Hepatocyte (in vitro differentiated cells): ENCODE measurements around the gene LHFPL3. TPM values are rescaled to one million over a fixed set of nuclear protein-coding genes. Genes with fewer than 3 reads are reported as not detected.

ENCODE experiments used
- DNase-seq: peaks from one replicate; pipeline ENCODE4 v3.0.0-alpha.2; 2016; ENCODE audit warnings: low spot score
- H2AFZ ChIP-seq: fragments of 200-600 bp; sonication (generic); 2 replicates; pipeline ENCODE4 v1.6.0; 2016; ENCODE audit warnings: antibody characterized with exemption, mild to moderate bottlenecking
- H3K27ac ChIP-seq: fragments of 200-600 bp; sonication (generic); 2 replicates; pipeline ENCODE4 v1.5.1; 2016; ENCODE audit warnings: mild to moderate bottlenecking
- H3K27me3 ChIP-seq: fragments of 200-600 bp; sonication (generic); 2 replicates; pipeline ENCODE4 v1.6.1; 2016
- H3K36me3 ChIP-seq: fragments of 200-600 bp; sonication (generic); replicated peaks from 2 replicates; pipeline ENCODE4 v1.5.1; 2016; ENCODE audit warnings: low read depth; ENCODE audit not compliant: insufficient read depth
- H3K4me1 ChIP-seq: fragments of 200-600 bp; sonication (generic); 2 replicates; pipeline ENCODE4 v1.5.1; 2016; ENCODE audit warnings: mild to moderate bottlenecking, moderate library complexity; ENCODE audit not compliant: insufficient read depth
- H3K4me2 ChIP-seq: fragments of 200-600 bp; sonication (generic); 2 replicates; pipeline ENCODE4 v1.6.0; 2016
- H3K4me3 ChIP-seq: fragments of 200-600 bp; sonication (generic); 2 replicates; pipeline ENCODE4 v1.5.1; 2016; ENCODE audit warnings: mild to moderate bottlenecking
- H3K79me2 ChIP-seq: fragments of 200-600 bp; sonication (generic); 2 replicates; pipeline ENCODE4 v1.6.0; 2017; ENCODE audit warnings: mild to moderate bottlenecking
- H3K9me2 ChIP-seq: fragments of 200-600 bp; sonication (generic); replicated peaks from 2 replicates; pipeline ENCODE4 v1.6.0; 2017; ENCODE audit warnings: mild to moderate bottlenecking; ENCODE audit not compliant: insufficient read depth
- H3K9me3 ChIP-seq: fragments of 200-600 bp; sonication (generic); 2 replicates; pipeline ENCODE4 v1.5.1; 2016; ENCODE audit warnings: low read depth, mild to moderate bottlenecking
- H4K20me1 ChIP-seq: fragments of 200-600 bp; sonication (generic); 2 replicates; pipeline ENCODE4 v1.6.0; 2016; ENCODE audit warnings: mild to moderate bottlenecking; ENCODE audit not compliant: insufficient read depth, poor library complexity, severe bottlenecking
- CTCF ChIP-seq: fragments of 200-600 bp; sonication (generic); IDR thresholded peaks from 2 replicates; pipeline ENCODE4 v1.5.1; 2016; ENCODE audit warnings: antibody characterized with exemption, mild to moderate bottlenecking; ENCODE audit not compliant: poor library complexity
- EZH2 ChIP-seq: fragments of 200-600 bp; sonication (generic); IDR thresholded peaks from 2 replicates; pipeline ENCODE4 v1.6.1; 2016; ENCODE audit warnings: antibody characterized with exemption, mild to moderate bottlenecking, borderline replicate concordance
- EZH2phosphoT487 ChIP-seq: fragments of 200-600 bp; sonication (generic); IDR thresholded peaks from one replicate; pipeline ENCODE4 v1.6.1; 2018; ENCODE audit warnings: antibody characterized with exemption, mild to moderate bottlenecking, low read depth, moderate library complexity; ENCODE audit not compliant: unreplicated experiment, severe bottlenecking
- WGBS: methylation state at CpG from one replicate; pipeline ENCODE4 v1.1.6; 2016; ENCODE audit warnings: low lambda C conversion rate; ENCODE audit errors: missing lambda C conversion rate; 5-methylcytosine and 5-hydroxymethylcytosine counted together
- polyA plus RNA-seq: library from polyadenylated mRNA; unstranded; fragments of >200 nt; fragmentation: Nextera tagmentation; extraction: Ambion mirVana; gene quantifications from 2 replicates; pipeline ENCODE4 v1.2.1, GENCODE V29; 2016
- total RNA-seq: library from RNA; depleted of rRNA; stranded (reverse); fragments of >200 nt; gene quantifications from 2 replicates; pipeline ENCODE4 v1.2.3, GENCODE V29; 2014

The LHFPL3 gene
- total and polyA plus RNA-seq, 2 experiments from 2014 or later: not detected

GRCh38 chr7:104839842-104840241, 511.4 kb downstream of the LHFPL3 start:
- Histone ChIP-seq H2AFZ (no peak overlapping the region), H4K20me1 (no peaks in the 10 kb centered on the region), H3K27me3 (peaks cover 9% of the 10 kb centered on the region), H3K27ac (no peak overlapping the region), H3K4me3 (no peak overlapping the region), H3K4me2 (no peak overlapping the region), H3K9me3 (no peaks in the 10 kb centered on the region), H3K79me2 (no peaks in the 10 kb centered on the region), H3K36me3 (no peaks in the 10 kb centered on the region), H3K9me2 (no peaks in the 10 kb centered on the region), H3K4me1 (no peaks in the 10 kb centered on the region)
- no peak for DNase-seq
- TF ChIP-seq EZH2: no peak

GRCh38 chr7:104841798-104842197, 513.4 kb downstream of the LHFPL3 start:
- H2AFZ ChIP-seq: no peak overlapping the region
- no peak overlapping the region for H3K4me2 ChIP-seq
- peaks cover 22% of the 10 kb centered on the region for H3K27me3 ChIP-seq
- DNase-seq: no peak
- WGBS: 36% methylated on average over 1 of the region's 1 CpG
- no peak overlapping the region for H3K4me3 ChIP-seq
- H3K27ac ChIP-seq: no peak overlapping the region
- H3K36me3 ChIP-seq: no peaks in the 10 kb centered on the region
- no peaks in the 10 kb centered on the region for H3K9me2 ChIP-seq
- no peaks in the 10 kb centered on the region for H3K9me3 ChIP-seq
- no peaks in the 10 kb centered on the region for H3K4me1 ChIP-seq
- no peak for TF ChIP-seq EZH2
- no peak for TF ChIP-seq CTCF
- no peak for TF ChIP-seq EZH2phosphoT487
- no peaks in the 10 kb centered on the region for H3K79me2 ChIP-seq
- no peaks in the 10 kb centered on the region for H4K20me1 ChIP-seq

GRCh38 chr7:104843198-104843597, 514.8 kb downstream of the LHFPL3 start:
- peaks cover 22% of the 10 kb centered on the region for H3K27me3 ChIP-seq
- WGBS: 76% methylated on average over 5 of the region's 5 CpGs
- H3K4me1 ChIP-seq: no peaks in the 10 kb centered on the region
- no peak for DNase-seq
- H2AFZ ChIP-seq: no peak overlapping the region
- no peak overlapping the region for H3K27ac ChIP-seq
- no peaks in the 10 kb centered on the region for H4K20me1 ChIP-seq
- H3K4me3 ChIP-seq: no peak overlapping the region
- H3K9me2 ChIP-seq: no peaks in the 10 kb centered on the region
- no peaks in the 10 kb centered on the region for H3K36me3 ChIP-seq
- no peaks in the 10 kb centered on the region for H3K79me2 ChIP-seq
- TF ChIP-seq EZH2phosphoT487: no peak
- TF ChIP-seq EZH2: no peak
- TF ChIP-seq CTCF: no peak
- H3K4me2 ChIP-seq: no peak overlapping the region
- no peaks in the 10 kb centered on the region for H3K9me3 ChIP-seq

- no peak for TF ChIP-seq EZH2phosphoT487
- TF ChIP-seq EZH2: no peak
- no peak for TF ChIP-seq CTCF
- Histone ChIP-seq H3K27me3 (peaks cover 16% of the 10 kb centered on the region), H3K9me3 (no peaks in the 10 kb centered on the region), H3K4me1 (no peaks in the 10 kb centered on the region), H3K4me3 (no peak overlapping the region), H3K9me2 (no peaks in the 10 kb centered on the region), H3K79me2 (no peaks in the 10 kb centered on the region), H3K4me2 (no peak overlapping the region), H4K20me1 (no peaks in the 10 kb centered on the region), H3K27ac (no peak overlapping the region), H3K36me3 (no peaks in the 10 kb centered on the region), H2AFZ (no peak overlapping the region)
- 86% methylated on average over 5 of the region's 5 CpGs for WGBS
- DNase-seq: no peak
Measured at GRCh38 chr7:104845557-104845956, 517.2 kb downstream of the LHFPL3 start.
